ENCODE results near the gene YBX1.
"Not testable (repeated sequence)": the region's sequence is repeated elsewhere in the genome, so short reads cannot be mapped to it uniquely, and the experiment has no call there.

The YBX1 gene

DNA sequence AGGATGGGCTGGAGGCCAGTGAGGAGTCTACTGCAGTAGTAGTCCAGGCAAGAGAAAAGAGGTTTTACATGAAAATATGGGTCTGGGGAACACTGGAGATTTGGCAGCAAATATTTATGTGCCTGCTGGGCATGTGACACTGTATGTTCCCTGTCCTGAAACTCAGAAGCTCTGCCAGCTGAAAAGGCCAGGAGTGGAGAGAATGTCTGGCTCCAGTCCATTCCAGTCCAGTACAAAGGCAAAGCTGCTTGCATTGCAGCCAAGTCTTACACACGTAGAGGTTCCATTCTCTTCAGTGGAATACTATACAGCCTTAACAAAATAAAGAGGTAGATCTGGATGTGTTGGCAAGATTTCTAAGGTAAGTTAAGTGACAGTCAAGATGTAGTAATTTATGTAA, 7.5 kb upstream of the YBX1 start:
- H3K4me1 ChIP-seq (ENCODE audit: control insufficient read depth, insufficient read depth, low read length) = no peaks in the 10 kb centered on the region
- no peaks in the 10 kb centered on the region for H3K9me3 ChIP-seq (ENCODE audit: control insufficient read depth, low read length)
- H3K4me3 ChIP-seq (ENCODE audit: insufficient read depth, low read depth, low read length) = no peak overlapping the region
- 80 to 100% methylated on average over 1 of the region's 1 CpG for WGBS, 2 experiments
- H3K27ac ChIP-seq (ENCODE audit: insufficient read depth, low read depth, low read length, poor library complexity, severe bottlenecking) = no peak overlapping the region
- H3K36me3 ChIP-seq (ENCODE audit: control insufficient read depth, insufficient read depth, low read length) = peaks cover 11% of the 10 kb centered on the region
- no peaks in the 10 kb centered on the region for H3K27me3 ChIP-seq (ENCODE audit: control insufficient read depth, insufficient read depth, low read length, poor library complexity, severe bottlenecking)

DNA sequence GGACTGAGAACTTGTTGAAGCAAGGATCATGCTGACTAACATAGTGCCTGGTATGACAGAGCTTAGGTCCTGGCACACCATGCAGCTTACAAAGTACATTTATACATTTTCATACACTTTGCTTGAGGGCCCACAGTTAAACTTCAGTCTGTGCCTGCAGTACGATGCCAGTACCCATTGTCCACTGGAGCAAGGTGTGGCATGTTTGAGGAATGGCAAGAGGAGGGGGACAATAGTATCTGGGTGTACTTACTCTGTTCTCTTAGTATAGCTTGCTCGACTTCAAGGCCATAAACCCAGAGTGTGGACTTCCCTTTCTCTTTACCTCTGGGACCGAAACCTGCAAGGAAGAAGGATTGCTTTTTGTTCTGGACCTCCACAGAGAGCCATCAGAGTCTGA, 6.8 kb upstream of the YBX1 start:
- Histone ChIP-seq H3K27me3 (ENCODE audit: control insufficient read depth, insufficient read depth, low read length, poor library complexity, severe bottlenecking) (no peaks in the 10 kb centered on the region), H3K27ac (ENCODE audit: insufficient read depth, low read depth, low read length, poor library complexity, severe bottlenecking) (no peak overlapping the region), H3K4me3 (ENCODE audit: insufficient read depth, low read depth, low read length) (no peak overlapping the region), H3K4me1 (ENCODE audit: control insufficient read depth, insufficient read depth, low read length) (peaks cover 4% of the 10 kb centered on the region), H3K9me3 (ENCODE audit: control insufficient read depth, low read length) (no peaks in the 10 kb centered on the region), H3K36me3 (ENCODE audit: control insufficient read depth, insufficient read depth, low read length) (peaks cover 6% of the 10 kb centered on the region)
- WGBS, 2 experiments = 92 to 94% methylated on average over 3 of the region's 3 CpGs

DNA sequence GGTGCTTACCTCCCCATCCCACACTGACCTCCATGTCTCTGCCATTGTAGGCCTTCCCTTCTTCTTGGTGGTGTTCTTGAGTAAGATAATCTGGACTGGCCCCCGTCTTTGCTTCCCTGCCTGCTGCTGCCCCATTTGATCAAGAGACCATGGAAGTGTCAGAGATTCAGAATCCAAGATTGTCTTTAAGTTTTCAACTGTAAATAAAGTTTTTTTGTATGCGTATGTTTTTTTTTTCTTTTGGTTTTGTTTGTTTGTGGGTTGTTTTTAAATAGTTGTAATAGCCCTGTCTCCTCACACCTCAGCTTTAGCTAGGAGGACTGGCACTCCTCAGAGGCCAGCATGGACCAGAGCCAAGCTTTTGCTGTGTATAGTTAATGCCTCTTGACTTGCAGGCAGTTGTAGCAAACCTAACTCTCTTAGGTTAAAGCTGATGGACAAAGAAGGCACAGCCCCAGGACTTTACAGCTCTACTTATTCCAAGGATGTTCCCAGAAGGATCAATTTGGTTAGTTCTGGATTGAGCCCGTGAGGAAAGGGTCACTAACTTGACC, 5.6 kb upstream of the YBX1 start:
- Histone ChIP-seq H3K4me1 (ENCODE audit: control insufficient read depth, insufficient read depth, low read length) (peaks cover 9% of the 10 kb centered on the region), H3K36me3 (ENCODE audit: control insufficient read depth, insufficient read depth, low read length) (peaks cover 6% of the 10 kb centered on the region), H3K27ac (ENCODE audit: insufficient read depth, low read depth, low read length, poor library complexity, severe bottlenecking) (no peak overlapping the region), H3K9me3 (ENCODE audit: control insufficient read depth, low read length) (no peaks in the 10 kb centered on the region), H3K4me3 (ENCODE audit: insufficient read depth, low read depth, low read length) (no peak overlapping the region), H3K27me3 (ENCODE audit: control insufficient read depth, insufficient read depth, low read length, poor library complexity, severe bottlenecking) (no peaks in the 10 kb centered on the region)
- WGBS, 2 experiments = 81 to 91% methylated on average over 3 of the region's 3 CpGs

DNA sequence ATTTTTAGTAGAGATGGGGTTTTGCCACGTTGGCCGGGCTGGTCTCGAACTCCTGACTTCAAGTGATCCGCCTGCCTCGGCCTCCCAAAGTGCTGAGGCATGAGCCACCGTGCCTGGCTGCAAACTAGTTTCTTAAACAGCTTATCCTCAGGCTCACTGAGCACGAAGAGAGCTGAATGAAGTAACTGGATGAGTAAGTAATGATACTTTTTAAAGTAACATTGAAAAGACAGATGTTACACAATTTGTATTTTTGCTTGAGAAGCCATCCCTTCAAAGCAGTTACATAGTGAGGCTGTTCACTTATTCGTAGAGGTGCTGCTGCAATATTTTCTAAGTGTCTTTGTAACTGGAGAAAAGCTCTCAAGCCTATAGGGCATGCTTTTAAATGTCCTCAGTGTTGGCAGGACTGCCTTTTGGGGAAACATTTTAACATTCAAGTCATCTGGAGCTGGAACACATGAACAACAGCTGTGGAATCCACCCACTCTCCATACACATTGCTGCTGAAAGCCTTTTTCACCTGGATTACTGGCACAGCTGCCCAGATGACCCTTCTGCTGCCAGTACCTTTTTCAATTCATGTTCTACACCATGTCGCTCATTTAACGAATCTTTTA, 2.7 kb upstream of the YBX1 start:
- Histone ChIP-seq H3K27me3 (ENCODE audit: control insufficient read depth, insufficient read depth, low read length, poor library complexity, severe bottlenecking) (no peaks in the 10 kb centered on the region), H3K4me1 (ENCODE audit: control insufficient read depth, insufficient read depth, low read length) (peaks cover 11% of the 10 kb centered on the region), H3K9me3 (ENCODE audit: control insufficient read depth, low read length) (no peaks in the 10 kb centered on the region), H3K4me3 (ENCODE audit: insufficient read depth, low read depth, low read length) (no peak overlapping the region), H3K27ac (ENCODE audit: insufficient read depth, low read depth, low read length, poor library complexity, severe bottlenecking) (no peak overlapping the region), H3K36me3 (ENCODE audit: control insufficient read depth, insufficient read depth, low read length) (peaks cover 6% of the 10 kb centered on the region)
- 82 to 86% methylated on average over 10 of the region's 10 CpGs for WGBS, 2 experiments

DNA sequence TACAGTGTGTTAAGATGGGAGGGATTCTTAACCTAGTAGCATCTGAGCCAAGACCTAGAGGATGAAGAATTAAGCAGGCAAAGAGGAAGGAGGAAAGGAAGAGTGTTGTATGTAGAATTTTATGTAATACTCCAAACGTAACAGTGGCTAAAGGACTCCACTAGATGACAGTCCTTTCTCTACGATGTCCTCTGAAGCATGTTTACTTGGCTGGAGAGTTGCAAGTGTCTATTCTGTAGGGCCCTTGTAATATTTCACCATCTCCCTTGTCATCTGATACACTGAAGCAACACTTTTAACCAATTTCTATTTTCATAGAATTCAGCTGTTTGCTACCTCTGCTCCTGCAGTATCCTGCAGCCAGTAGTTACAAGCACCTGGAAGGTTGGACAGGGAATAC, 2.2 kb upstream of the YBX1 start:
- Histone ChIP-seq H3K27ac (ENCODE audit: insufficient read depth, low read depth, low read length, poor library complexity, severe bottlenecking) (no peak overlapping the region), H3K36me3 (ENCODE audit: control insufficient read depth, insufficient read depth, low read length) (peaks cover 6% of the 10 kb centered on the region), H3K9me3 (ENCODE audit: control insufficient read depth, low read length) (no peaks in the 10 kb centered on the region), H3K27me3 (ENCODE audit: control insufficient read depth, insufficient read depth, low read length, poor library complexity, severe bottlenecking) (no peaks in the 10 kb centered on the region), H3K4me3 (ENCODE audit: insufficient read depth, low read depth, low read length) (no peak overlapping the region), H3K4me1 (ENCODE audit: control insufficient read depth, insufficient read depth, low read length) (peaks cover 11% of the 10 kb centered on the region)
- 87 to 95% methylated on average over 2 of the region's 2 CpGs for WGBS, 2 experiments

DNA sequence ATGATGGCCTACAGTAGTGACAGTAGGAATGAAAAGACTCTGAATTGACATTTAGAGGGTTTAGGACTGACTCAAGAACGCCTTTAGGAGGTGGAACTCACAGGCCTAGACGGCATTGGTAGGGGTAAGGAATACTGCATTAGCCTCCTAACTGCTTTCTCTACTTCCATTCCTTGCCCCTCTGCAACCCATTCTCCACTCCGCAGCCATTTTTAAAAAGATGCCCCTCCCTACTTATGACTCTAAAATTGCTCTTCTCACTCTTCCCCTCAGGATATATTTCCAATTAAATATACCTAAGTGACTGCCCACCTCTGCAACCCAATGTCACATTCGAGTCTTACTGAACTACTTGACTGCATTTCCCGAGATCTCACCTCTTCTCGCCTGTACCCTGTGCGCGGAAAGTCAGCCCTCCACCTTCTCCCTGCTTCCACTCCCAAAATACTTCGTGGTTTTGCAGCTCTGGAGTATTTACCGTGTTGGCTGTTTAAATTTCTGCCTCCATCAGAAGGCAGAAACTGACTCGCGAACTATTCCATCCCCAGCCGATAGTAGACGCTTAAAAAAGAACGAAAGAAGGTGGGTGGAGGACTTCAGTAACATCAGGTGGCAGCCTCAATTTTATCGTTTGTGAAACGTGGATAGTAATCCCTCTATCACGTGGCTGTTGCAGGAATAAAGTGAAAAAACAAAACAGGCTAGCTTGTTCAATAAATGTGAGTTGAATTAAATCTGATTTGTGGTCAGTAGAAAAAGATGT, 1.1 kb upstream of the YBX1 start:
- Histone ChIP-seq H3K27ac (ENCODE audit: insufficient read depth, low read depth, low read length, poor library complexity, severe bottlenecking) (no peak overlapping the region), H3K4me1 (ENCODE audit: control insufficient read depth, insufficient read depth, low read length) (peaks cover 13% of the 10 kb centered on the region), H3K4me3 (ENCODE audit: insufficient read depth, low read depth, low read length) (peak overlapping the region; percentile 42), H3K36me3 (ENCODE audit: control insufficient read depth, insufficient read depth, low read length) (peaks cover 1% of the 10 kb centered on the region), H3K27me3 (ENCODE audit: control insufficient read depth, insufficient read depth, low read length, poor library complexity, severe bottlenecking) (no peaks in the 10 kb centered on the region), H3K9me3 (ENCODE audit: control insufficient read depth, low read length) (no peaks in the 10 kb centered on the region)
- 9 to 10% methylated on average over 18 of the region's 18 CpGs for WGBS, 2 experiments

DNA sequence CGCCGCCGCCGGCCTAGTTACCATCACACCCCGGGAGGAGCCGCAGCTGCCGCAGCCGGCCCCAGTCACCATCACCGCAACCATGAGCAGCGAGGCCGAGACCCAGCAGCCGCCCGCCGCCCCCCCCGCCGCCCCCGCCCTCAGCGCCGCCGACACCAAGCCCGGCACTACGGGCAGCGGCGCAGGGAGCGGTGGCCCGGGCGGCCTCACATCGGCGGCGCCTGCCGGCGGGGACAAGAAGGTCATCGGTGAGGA, 193 bp downstream of the YBX1 start:
- not testable (repeated sequence) for H3K27me3 ChIP-seq (ENCODE audit: control insufficient read depth, insufficient read depth, low read length, poor library complexity, severe bottlenecking); H3K36me3 ChIP-seq (ENCODE audit: control insufficient read depth, insufficient read depth, low read length); H3K9me3 ChIP-seq (ENCODE audit: control insufficient read depth, low read length); H3K27ac ChIP-seq (ENCODE audit: insufficient read depth, low read depth, low read length, poor library complexity, severe bottlenecking)
- Histone ChIP-seq H3K4me3 (ENCODE audit: insufficient read depth, low read depth, low read length) (peak overlapping the region; percentile 42), H3K4me1 (ENCODE audit: control insufficient read depth, insufficient read depth, low read length) (peaks cover 16% of the 10 kb centered on the region)
- 0% methylated on average over 33 of the region's 33 CpGs for WGBS, 2 experiments

DNA sequence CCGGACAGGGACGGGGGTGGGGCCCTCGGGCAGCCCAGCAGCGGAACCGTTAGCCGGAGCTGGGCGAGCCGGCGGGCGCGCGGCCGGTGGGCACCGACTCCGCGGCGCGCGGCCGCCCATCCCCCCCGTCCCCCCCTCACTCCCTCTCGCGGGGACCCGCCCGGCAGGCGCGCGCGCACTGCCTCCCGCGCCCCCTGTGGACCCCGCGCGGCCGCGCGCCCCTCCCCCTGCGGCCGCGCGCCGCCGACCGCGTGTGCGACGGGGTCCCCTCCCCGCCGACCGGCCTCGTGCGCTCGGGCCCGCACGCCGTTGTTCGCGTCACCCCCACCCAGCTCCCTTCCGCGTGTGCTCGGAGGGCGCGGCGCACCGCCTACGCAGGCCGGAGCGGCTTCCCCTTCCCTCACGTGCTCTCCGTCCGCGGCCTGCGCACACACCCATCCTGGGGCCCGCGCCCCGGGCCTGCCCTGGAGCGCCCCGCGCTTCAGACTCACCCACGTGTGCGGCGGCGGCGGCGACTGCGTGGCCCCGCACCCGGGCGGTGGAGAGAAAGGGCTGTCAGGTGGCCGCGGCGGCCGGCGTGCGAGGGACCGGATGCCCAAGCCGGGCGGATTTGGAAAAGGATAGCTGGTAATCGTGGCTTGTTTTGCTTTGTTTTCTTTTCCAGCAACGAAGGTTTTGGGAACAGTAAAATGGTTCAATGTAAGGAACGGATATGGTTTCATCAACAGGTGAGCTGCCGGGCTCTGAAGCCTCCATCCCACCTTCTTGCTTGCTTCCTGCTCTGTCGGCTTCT, 717 bp downstream of the YBX1 start:
- 0% methylated on average over 101 to 103 of the region's 103 CpGs for WGBS, 2 experiments
- Histone ChIP-seq H3K27me3 (ENCODE audit: control insufficient read depth, insufficient read depth, low read length, poor library complexity, severe bottlenecking) (no peaks in the 10 kb centered on the region), H3K27ac (ENCODE audit: insufficient read depth, low read depth, low read length, poor library complexity, severe bottlenecking) (no peak overlapping the region), H3K36me3 (ENCODE audit: control insufficient read depth, insufficient read depth, low read length) (no peaks in the 10 kb centered on the region), H3K4me3 (ENCODE audit: insufficient read depth, low read depth, low read length) (peak overlapping the region; percentile 42), H3K4me1 (ENCODE audit: control insufficient read depth, insufficient read depth, low read length) (peaks cover 16% of the 10 kb centered on the region), H3K9me3 (ENCODE audit: control insufficient read depth, low read length) (no peaks in the 10 kb centered on the region)

DNA sequence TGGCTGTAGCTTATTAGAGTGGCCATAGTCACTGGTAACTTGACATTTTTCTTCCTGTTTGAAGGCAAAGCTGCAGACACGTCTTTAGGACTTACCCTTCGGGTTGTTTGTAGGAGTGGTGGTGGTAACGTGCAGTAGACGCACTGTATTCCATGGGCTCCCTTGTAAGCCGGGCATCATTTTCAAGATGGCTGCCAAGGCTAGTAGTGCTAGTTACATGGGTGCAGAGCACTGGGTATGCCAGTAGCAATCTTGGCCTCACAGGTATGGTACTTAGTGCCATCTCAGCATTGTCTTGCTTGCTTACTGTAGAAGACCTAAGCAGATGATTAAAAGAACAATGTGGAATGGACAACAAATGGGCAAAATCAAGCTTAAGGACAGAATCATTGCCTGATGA, 1.9 kb downstream of the YBX1 start:
- Histone ChIP-seq H3K9me3 (ENCODE audit: control insufficient read depth, low read length) (no peaks in the 10 kb centered on the region), H3K27ac (ENCODE audit: insufficient read depth, low read depth, low read length, poor library complexity, severe bottlenecking) (no peak overlapping the region), H3K4me3 (ENCODE audit: insufficient read depth, low read depth, low read length) (peak overlapping the region; percentile 42), H3K27me3 (ENCODE audit: control insufficient read depth, insufficient read depth, low read length, poor library complexity, severe bottlenecking) (no peaks in the 10 kb centered on the region), H3K36me3 (ENCODE audit: control insufficient read depth, insufficient read depth, low read length) (no peaks in the 10 kb centered on the region), H3K4me1 (ENCODE audit: control insufficient read depth, insufficient read depth, low read length) (peaks cover 20% of the 10 kb centered on the region)
- WGBS, 2 experiments = 11 to 15% methylated on average over 5 of the region's 5 CpGs

DNA sequence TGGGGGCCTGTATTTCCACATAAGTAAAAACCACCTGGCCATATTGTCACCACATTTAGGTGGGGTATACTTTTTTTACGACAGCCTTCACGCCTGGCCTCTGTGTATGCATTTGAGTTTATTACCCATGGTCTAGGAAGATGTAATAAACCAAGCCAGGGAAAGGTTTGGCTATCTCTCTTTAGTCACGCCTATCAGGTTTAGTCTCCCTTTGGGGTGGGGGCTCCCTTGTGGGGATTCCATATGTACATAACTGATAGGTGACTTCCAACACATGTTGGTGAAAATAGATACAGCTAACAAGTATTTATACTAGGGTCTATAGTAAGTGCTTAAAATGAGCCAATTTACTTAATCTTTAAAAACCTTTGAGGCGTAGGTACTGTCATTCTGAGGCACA, 4.2 kb downstream of the YBX1 start:
- Histone ChIP-seq H3K36me3 (ENCODE audit: control insufficient read depth, insufficient read depth, low read length) (no peaks in the 10 kb centered on the region), H3K4me1 (ENCODE audit: control insufficient read depth, insufficient read depth, low read length) (peaks cover 16% of the 10 kb centered on the region), H3K4me3 (ENCODE audit: insufficient read depth, low read depth, low read length) (no peak overlapping the region), H3K9me3 (ENCODE audit: control insufficient read depth, low read length) (no peaks in the 10 kb centered on the region), H3K27me3 (ENCODE audit: control insufficient read depth, insufficient read depth, low read length, poor library complexity, severe bottlenecking) (no peaks in the 10 kb centered on the region), H3K27ac (ENCODE audit: insufficient read depth, low read depth, low read length, poor library complexity, severe bottlenecking) (no peak overlapping the region)
- WGBS, 2 experiments = 91 to 94% methylated on average over 4 of the region's 4 CpGs
